LNCAP (cell line): ENCODE data around the gene GPR141.

ENCODE experiments used
- TF ChIP-seq, protein P1 (sequence below): fragments of 450-650 bp; IDR thresholded peaks from 2 replicates; pipeline ENCODE4 v1.5.1; 2017; ENCODE audit warnings: mild to moderate bottlenecking

The GPR141 gene

GRCh38 chr7:37707754-37708485 is 24.4 kb downstream of the GPR141 start:
- TF ChIP-seq, protein P1, sequence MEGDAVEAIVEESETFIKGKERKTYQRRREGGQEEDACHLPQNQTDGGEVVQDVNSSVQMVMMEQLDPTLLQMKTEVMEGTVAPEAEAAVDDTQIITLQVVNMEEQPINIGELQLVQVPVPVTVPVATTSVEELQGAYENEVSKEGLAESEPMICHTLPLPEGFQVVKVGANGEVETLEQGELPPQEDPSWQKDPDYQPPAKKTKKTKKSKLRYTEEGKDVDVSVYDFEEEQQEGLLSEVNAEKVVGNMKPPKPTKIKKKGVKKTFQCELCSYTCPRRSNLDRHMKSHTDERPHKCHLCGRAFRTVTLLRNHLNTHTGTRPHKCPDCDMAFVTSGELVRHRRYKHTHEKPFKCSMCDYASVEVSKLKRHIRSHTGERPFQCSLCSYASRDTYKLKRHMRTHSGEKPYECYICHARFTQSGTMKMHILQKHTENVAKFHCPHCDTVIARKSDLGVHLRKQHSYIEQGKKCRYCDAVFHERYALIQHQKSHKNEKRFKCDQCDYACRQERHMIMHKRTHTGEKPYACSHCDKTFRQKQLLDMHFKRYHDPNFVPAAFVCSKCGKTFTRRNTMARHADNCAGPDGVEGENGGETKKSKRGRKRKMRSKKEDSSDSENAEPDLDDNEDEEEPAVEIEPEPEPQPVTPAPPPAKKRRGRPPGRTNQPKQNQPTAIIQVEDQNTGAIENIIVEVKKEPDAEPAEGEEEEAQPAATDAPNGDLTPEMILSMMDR = no peak

GRCh38 chr7:37709631-37710509 is 26.3 kb downstream of the GPR141 start:
- TF ChIP-seq, protein P1 = no peak

GRCh38 chr7:37713613-37714012 is 30.0 kb downstream of the GPR141 start:
- TF ChIP-seq, protein P1 = no peak

DNA sequence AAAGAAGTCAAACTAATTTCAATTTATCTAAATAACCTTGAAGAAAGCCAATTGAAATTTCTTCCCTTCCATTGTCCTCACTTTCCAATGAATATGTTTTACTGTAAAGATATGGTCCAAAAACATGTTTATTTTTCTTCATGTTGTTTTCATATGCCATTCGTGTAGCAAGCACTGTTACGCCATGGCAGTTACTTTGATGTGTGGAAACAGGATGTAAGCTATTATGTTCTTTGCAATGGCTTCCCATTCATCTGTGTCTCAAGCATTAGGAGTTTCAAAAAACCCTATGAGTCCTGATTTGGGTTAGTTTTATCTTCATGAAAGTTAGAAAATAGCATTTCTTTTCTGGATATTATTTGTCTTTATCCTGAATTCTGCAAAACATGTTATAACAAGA is 31.0 kb downstream of the GPR141 start:
- TF ChIP-seq, protein P1 = no peak

DNA sequence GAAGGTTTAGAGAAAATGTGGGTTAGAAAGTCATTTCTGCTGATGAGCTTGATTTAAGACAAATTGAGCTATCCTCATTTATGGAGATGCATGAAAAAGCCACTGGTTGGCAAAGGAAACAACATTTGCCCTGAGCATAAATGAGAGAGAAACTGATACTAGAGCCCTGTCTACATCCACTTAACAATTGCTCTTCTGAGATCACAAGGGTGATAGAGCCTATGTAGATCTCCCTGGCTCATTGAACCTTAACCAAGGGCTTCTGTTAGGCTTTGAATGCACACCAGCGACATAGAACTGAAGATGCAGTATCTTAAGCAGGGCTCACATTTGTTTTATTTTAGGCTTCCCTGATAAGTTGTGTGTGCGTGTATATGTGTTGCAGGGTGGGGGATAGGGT is 35.0 kb downstream of the GPR141 start:
- TF ChIP-seq, protein P1 = no peak

DNA sequence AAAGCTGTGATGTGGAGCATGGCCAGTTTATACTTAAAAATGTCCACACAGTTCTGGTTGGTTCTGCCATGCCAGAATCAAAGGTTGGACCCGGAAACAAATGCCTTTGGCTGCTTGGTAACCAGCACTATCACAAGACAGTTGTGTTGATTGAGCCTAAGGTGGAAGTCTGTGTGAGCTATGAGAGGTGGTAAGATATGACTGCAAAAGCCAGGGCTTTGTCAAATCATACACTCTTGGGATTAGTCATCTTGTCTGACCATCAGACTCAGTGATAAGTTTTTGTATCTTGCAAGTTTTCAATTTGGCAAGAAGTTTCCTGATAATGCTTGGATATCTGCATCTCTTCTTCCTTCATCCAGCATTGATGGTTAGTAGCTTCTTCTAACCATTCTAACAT is 35.5 kb downstream of the GPR141 start:
- TF ChIP-seq, protein P1 = no peak

GRCh38 chr7:37724732-37725131 is 41.2 kb downstream of the GPR141 start:
- TF ChIP-seq, protein P1 = no peak
